ENCODE data around the gene CNIH3.

DNA sequence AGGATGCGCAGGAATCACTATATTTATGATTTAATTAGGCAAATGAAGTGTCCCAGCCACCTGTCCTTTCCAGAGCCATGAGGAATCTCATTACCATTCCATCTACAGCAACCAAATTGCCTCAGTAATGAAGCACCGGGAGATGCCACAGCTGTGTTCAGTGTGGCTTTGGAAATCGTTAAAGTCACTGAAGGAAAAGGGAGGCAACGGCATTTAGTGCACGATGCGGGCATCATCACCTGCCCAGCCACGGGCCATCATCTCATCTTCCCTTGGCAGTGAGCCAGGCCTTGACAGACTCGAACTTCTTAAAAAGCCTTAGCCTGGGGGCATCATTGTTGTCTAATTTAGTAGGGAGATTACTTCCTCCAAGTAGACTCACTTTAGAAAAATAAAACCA lies 67.8 kb downstream of the CNIH3 start:
- TF ChIP-seq ETV6 (conservative IDR thresholded peaks at IDR 0.05 in 1 of 2, IDR thresholded peaks at IDR 0.05 in 1 of 2; ENCODE audit: borderline replicate concordance in 1 of 2, low read depth in 1 of 2) (no peak), NFIC (IDR thresholded peaks at IDR 0.05; ENCODE audit: low read depth, low read length) (no peak), EP300 (IDR thresholded peaks at IDR 0.05; ENCODE audit: borderline replicate concordance in 1 of 2, control insufficient read depth in 1 of 2, low read depth in 2 of 2, low read length in 2 of 2) (no peak), BCL11A (IDR thresholded peaks at IDR 0.05; ENCODE audit: low read depth, low read length) (no peak), RCOR1 (conservative IDR thresholded peaks at IDR 0.05; ENCODE audit: low read depth, low read length) (no peak), POLR2AphosphoS5 (IDR thresholded peaks at IDR 0.05; ENCODE audit: low read length) (no peak), EZH2 (IDR thresholded peaks at IDR 0.05; ENCODE audit: borderline replicate concordance, control insufficient read depth, low read depth, low read length) (no peak), NFYB (IDR thresholded peaks at IDR 0.05; ENCODE audit: insufficient read depth, low read depth, low read length) (no peak), KDM1A (IDR thresholded peaks at IDR 0.05; ENCODE audit: borderline replicate concordance) (no peak), WRNIP1 (IDR thresholded peaks at IDR 0.05; ENCODE audit: borderline replicate concordance, low read depth, low read length) (no peak)
- TF ChIP-seq, protein P1, sequence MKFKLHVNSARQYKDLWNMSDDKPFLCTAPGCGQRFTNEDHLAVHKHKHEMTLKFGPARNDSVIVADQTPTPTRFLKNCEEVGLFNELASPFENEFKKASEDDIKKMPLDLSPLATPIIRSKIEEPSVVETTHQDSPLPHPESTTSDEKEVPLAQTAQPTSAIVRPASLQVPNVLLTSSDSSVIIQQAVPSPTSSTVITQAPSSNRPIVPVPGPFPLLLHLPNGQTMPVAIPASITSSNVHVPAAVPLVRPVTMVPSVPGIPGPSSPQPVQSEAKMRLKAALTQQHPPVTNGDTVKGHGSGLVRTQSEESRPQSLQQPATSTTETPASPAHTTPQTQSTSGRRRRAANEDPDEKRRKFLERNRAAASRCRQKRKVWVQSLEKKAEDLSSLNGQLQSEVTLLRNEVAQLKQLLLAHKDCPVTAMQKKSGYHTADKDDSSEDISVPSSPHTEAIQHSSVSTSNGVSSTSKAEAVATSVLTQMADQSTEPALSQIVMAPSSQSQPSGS (IDR thresholded peaks at IDR 0.05; ENCODE audit: low read length), result no peak
- TF ChIP-seq, protein P2, sequence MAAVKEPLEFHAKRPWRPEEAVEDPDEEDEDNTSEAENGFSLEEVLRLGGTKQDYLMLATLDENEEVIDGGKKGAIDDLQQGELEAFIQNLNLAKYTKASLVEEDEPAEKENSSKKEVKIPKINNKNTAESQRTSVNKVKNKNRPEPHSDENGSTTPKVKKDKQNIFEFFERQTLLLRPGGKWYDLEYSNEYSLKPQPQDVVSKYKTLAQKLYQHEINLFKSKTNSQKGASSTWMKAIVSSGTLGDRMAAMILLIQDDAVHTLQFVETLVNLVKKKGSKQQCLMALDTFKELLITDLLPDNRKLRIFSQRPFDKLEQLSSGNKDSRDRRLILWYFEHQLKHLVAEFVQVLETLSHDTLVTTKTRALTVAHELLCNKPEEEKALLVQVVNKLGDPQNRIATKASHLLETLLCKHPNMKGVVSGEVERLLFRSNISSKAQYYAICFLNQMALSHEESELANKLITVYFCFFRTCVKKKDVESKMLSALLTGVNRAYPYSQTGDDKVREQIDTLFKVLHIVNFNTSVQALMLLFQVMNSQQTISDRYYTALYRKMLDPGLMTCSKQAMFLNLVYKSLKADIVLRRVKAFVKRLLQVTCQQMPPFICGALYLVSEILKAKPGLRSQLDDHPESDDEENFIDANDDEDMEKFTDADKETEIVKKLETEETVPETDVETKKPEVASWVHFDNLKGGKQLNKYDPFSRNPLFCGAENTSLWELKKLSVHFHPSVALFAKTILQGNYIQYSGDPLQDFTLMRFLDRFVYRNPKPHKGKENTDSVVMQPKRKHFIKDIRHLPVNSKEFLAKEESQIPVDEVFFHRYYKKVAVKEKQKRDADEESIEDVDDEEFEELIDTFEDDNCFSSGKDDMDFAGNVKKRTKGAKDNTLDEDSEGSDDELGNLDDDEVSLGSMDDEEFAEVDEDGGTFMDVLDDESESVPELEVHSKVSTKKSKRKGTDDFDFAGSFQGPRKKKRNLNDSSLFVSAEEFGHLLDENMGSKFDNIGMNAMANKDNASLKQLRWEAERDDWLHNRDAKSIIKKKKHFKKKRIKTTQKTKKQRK (IDR thresholded peaks at IDR 0.05; ENCODE audit: low read depth, low read length), result no peak
- TF ChIP-seq, protein P3, sequence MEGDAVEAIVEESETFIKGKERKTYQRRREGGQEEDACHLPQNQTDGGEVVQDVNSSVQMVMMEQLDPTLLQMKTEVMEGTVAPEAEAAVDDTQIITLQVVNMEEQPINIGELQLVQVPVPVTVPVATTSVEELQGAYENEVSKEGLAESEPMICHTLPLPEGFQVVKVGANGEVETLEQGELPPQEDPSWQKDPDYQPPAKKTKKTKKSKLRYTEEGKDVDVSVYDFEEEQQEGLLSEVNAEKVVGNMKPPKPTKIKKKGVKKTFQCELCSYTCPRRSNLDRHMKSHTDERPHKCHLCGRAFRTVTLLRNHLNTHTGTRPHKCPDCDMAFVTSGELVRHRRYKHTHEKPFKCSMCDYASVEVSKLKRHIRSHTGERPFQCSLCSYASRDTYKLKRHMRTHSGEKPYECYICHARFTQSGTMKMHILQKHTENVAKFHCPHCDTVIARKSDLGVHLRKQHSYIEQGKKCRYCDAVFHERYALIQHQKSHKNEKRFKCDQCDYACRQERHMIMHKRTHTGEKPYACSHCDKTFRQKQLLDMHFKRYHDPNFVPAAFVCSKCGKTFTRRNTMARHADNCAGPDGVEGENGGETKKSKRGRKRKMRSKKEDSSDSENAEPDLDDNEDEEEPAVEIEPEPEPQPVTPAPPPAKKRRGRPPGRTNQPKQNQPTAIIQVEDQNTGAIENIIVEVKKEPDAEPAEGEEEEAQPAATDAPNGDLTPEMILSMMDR (IDR thresholded peaks at IDR 0.05 in 2 of 3, conservative IDR thresholded peaks at IDR 0.05 in 1 of 3; ENCODE audit: control insufficient read depth in 2 of 3, extremely low read depth in 1 of 3, insufficient read depth in 1 of 3, low read depth in 3 of 3, low read length in 3 of 3), result no peak

Data from GM12878 (cell line).